ENCODE data around the gene RFX8. TPM values are rescaled to one million over a fixed set of nuclear protein-coding genes. Genes with fewer than 3 reads are reported as not detected.

Gene RFX8
- total and polyA plus RNA-seq, 2 donors (not counting 3 experiments of a cell fraction or from before 2014, with no cell fraction given), result 0.21 to 1.00 TPM

GRCh38 chr2:101395545-101396315, 79.2 kb downstream of the RFX8 start:
- no peak overlapping the region for H3K9ac ChIP-seq (replicated peaks; ENCODE audit: extremely low read depth, insufficient read depth, low read length)
- intact Hi-C loops (cut with micrococcal nuclease) (loop anchor here (1.0 kb wide), 1 partner anchor 7 kb away; no protein-coding TSS in a partner anchor), dilution Hi-C loops (cut with MboI; ENCODE audit: extremely low pct_ligation_motif_present, low sequenced_read_pairs) (no loop called here)
- no peaks in the 10 kb centered on the region for H3K27me3 ChIP-seq (ENCODE audit: control insufficient read depth in 2 of 2, insufficient read depth in 2 of 2, low read length in 2 of 2)
- no peaks in the 10 kb centered on the region for H3K9me1 ChIP-seq (replicated peaks; ENCODE audit: control insufficient read depth, extremely low read depth, insufficient read depth, low read length)
- no peaks in the 10 kb centered on the region for H4K20me1 ChIP-seq (replicated peaks; ENCODE audit: control insufficient read depth, extremely low read depth, insufficient read depth, low read length)
- DNase-seq (ENCODE audit: low read depth, low spot score), result no peak
- TSS peak; percentile 14 for BruUV-seq (replicated peaks)
- no peak overlapping the region for H3K4me2 ChIP-seq (ENCODE audit: insufficient read depth, low read length)
- ChIA-PET CTCF (interaction anchor here (1.1 to 3.2 kb wide), 3 partner anchors 9 to 54 kb away, joined by 3 to 24 read pairs (median 9); partner anchors contain the start of gene CREG2), POLR2A (no interaction called here)
- no peak for TF ChIP-seq JUN (IDR thresholded peaks at IDR 0.05; ENCODE audit: borderline replicate concordance, insufficient read depth, insufficient read length, low read depth)
- no peak for TF ChIP-seq POLR2AphosphoS5 (IDR thresholded peaks at IDR 0.05; ENCODE audit: insufficient read depth, low read depth, low read length)
- no peak for TF ChIP-seq CTCF (IDR thresholded peaks at IDR 0.05; ENCODE audit: extremely low read depth in 1 of 2, insufficient read depth in 1 of 2, low read depth in 1 of 2, low read length in 2 of 2)
- no peak for TF ChIP-seq GATA2 (IDR thresholded peaks at IDR 0.05; ENCODE audit: insufficient read depth, insufficient read length, low read depth, low read length)
- TF ChIP-seq EZH2 (IDR thresholded peaks at IDR 0.05; ENCODE audit: borderline replicate concordance, low read depth, low read length, severe bottlenecking), result no peak
- TF ChIP-seq MYC (IDR thresholded peaks at IDR 0.05; ENCODE audit: low read depth, low read length), result no peak
- no peak for TF ChIP-seq POLR2A (IDR thresholded peaks at IDR 0.05; ENCODE audit: low read depth, low read length)
- no peak for FAIRE-seq
- peak overlapping the region; percentile 55 for H3K27ac ChIP-seq (ENCODE audit: insufficient read depth, low read depth, low read length)
- peaks cover 4% of the 10 kb centered on the region for H3K4me1 ChIP-seq (ENCODE audit: control insufficient read depth, extremely low read depth, insufficient read depth, low read length)
- H3K36me3 ChIP-seq (ENCODE audit: control insufficient read depth in 2 of 2, extremely low read depth in 1 of 2, insufficient read depth in 2 of 2, low read length in 2 of 2), result no peaks in the 10 kb centered on the region
- H3K79me2 ChIP-seq (ENCODE audit: control insufficient read depth, insufficient read depth, low read length), result no peaks in the 10 kb centered on the region
- no peaks in the 10 kb centered on the region for H3K9me3 ChIP-seq (replicated peaks; ENCODE audit: control insufficient read depth, insufficient read depth, low read length)
- no peak overlapping the region for H3K4me3 ChIP-seq (replicated peaks in 1 of 3; ENCODE audit: insufficient read depth in 1 of 3, low read depth in 1 of 3, low read length in 3 of 3)
- H2AFZ ChIP-seq (ENCODE audit: low read depth, low read length), result peak overlapping the region; percentile 14

All from endothelial cell of umbilical vein (primary cell).